Lung (tissue), 12 donors: ENCODE results near the gene MEAK7. TPM values are rescaled to one million over a fixed set of nuclear protein-coding genes. Genes with fewer than 3 reads are reported as not detected.

Experiments used
- ATAC-seq: fragments of 200-7000 bp; cut with Tn5 transposase; one replicate; pipeline ENCODE4 v1.9.1; 2020; ENCODE audit warnings: moderate number of reproducible peaks; ENCODE audit not compliant: insufficient read depth, low FRiP score
- DNase-seq, 3 donors: peaks; one replicate each; pipeline ENCODE4 v3.0.0-alpha.2; 2013 to 2017
- H3K27ac ChIP-seq, 2 donors: one replicate each; pipeline ENCODE4 v1.5.1; 2013; ENCODE audit warnings: mild to moderate bottlenecking in 2 of 2, moderate library complexity in 2 of 2, control low read depth in 1 of 2, inconsistent platforms in 1 of 2, low read depth in 1 of 2, low read length in 1 of 2
- H3K27me3 ChIP-seq, 3 donors: one replicate each; pipeline ENCODE4 v1.5.1; 2013; ENCODE audit warnings: low read length in 2 of 3; ENCODE audit not compliant: control insufficient read depth in 3 of 3, insufficient read depth in 3 of 3
- H3K36me3 ChIP-seq, 4 donors: one replicate each; pipeline ENCODE4 v1.5.1; 2013; ENCODE audit warnings: low read length in 4 of 4, mild to moderate bottlenecking in 1 of 4, moderate library complexity in 1 of 4; ENCODE audit not compliant: control insufficient read depth in 4 of 4, insufficient read depth in 4 of 4
- H3K4me1 ChIP-seq, 5 donors: one replicate each; pipeline ENCODE4 v1.5.1; 2013; ENCODE audit warnings: low read length in 5 of 5, mild to moderate bottlenecking in 2 of 5, moderate library complexity in 1 of 5; ENCODE audit not compliant: control insufficient read depth in 5 of 5, insufficient read depth in 5 of 5
- H3K4me3 ChIP-seq: one replicate; pipeline ENCODE4 v1.5.1; 2013; ENCODE audit warnings: mild to moderate bottlenecking, control low read depth, moderate library complexity
- H3K9ac ChIP-seq, 2 donors: one replicate each; pipeline ENCODE4 v1.5.1; 2013; ENCODE audit warnings: low read length in 2 of 2, control low read depth in 1 of 2; ENCODE audit not compliant: insufficient read depth in 1 of 2
- H3K9me3 ChIP-seq, 4 donors: one replicate each; pipeline ENCODE4 v1.5.1; 2013; ENCODE audit warnings: low read length in 3 of 4, mild to moderate bottlenecking in 1 of 4, moderate library complexity in 1 of 4; ENCODE audit not compliant: control insufficient read depth in 4 of 4, insufficient read depth in 3 of 4
- CTCF ChIP-seq: IDR thresholded peaks from 2 replicates; pipeline ENCODE4 v1.5.1; 2012; ENCODE audit warnings: mild to moderate bottlenecking; ENCODE audit errors: control extremely low read depth, extremely low read depth
- WGBS, 2 donors: extraction: QIAGEN DNeasy Blood & Tissue Kit; methylation state at CpG; one replicate each; pipeline ENCODE4 v1.1.7; 2013; 5-methylcytosine and 5-hydroxymethylcytosine counted together
- polyA plus RNA-seq, 2 donors: library from polyadenylated mRNA; stranded (reverse); fragments of 200-250 nt; gene quantifications; one replicate each; pipeline ENCODE4 v1.2.1, GENCODE V29; 2013
- total RNA-seq, 2 donors: library from RNA; depleted of rRNA in 1 of 2; stranded (reverse); fragments of >200 nt in 1 of 2; gene quantifications; one replicate each; pipeline ENCODE4 v1.2.1, GENCODE V29; 2014 to 2021
- donor health status: control.
- donor health status: control.
- donor health status: Bipolar disorder and iron deficiency.
- donor health status: healthy.
- donor health status: DM: yes; HTN: yes; CAD: no.

The MEAK7 gene
- total and polyA plus RNA-seq, 4 donors: 4.8 to 16.9 (median 11.2) TPM

- DNase-seq: no peak
- no peak overlapping the region for H3K9ac ChIP-seq
- H3K4me1 ChIP-seq: peaks cover 0 to 18% (median 0%) of the 10 kb centered on the region in 5 donors
- H3K27ac ChIP-seq: no peak overlapping the region
- peaks cover 5 to 26% (median 15%) of the 10 kb centered on the region in 4 donors for H3K36me3 ChIP-seq
- no peaks in the 10 kb centered on the region for H3K27me3 ChIP-seq
- TF ChIP-seq CTCF: no peak
- no peaks in the 10 kb centered on the region for H3K9me3 ChIP-seq
- ATAC-seq: no peak
- H3K4me3 ChIP-seq: no peak overlapping the region
- WGBS, 2 donors: 92 to 95% methylated on average over 19 of the region's 19 CpGs
Measured at GRCh38 chr16:84483882-84484565, 20.4 kb downstream of the MEAK7 start.

- Histone ChIP-seq H3K27me3 (no peaks in the 10 kb centered on the region), H3K4me3 (no peak overlapping the region), H3K9me3 (no peaks in the 10 kb centered on the region), H3K4me1 (peaks cover 0 to 18% (median 0%) of the 10 kb centered on the region in 5 donors), H3K27ac (no peak overlapping the region), H3K9ac (no peak overlapping the region), H3K36me3 (peaks cover 5 to 26% (median 15%) of the 10 kb centered on the region in 4 donors)
- WGBS, 2 donors: 94 to 95% methylated on average over 25 of the region's 25 CpGs
- DNase-seq (no peak), ATAC-seq (no peak)
- TF ChIP-seq CTCF: no peak
Measured at GRCh38 chr16:84482951-84483881, 21.2 kb downstream of the MEAK7 start.

DNA sequence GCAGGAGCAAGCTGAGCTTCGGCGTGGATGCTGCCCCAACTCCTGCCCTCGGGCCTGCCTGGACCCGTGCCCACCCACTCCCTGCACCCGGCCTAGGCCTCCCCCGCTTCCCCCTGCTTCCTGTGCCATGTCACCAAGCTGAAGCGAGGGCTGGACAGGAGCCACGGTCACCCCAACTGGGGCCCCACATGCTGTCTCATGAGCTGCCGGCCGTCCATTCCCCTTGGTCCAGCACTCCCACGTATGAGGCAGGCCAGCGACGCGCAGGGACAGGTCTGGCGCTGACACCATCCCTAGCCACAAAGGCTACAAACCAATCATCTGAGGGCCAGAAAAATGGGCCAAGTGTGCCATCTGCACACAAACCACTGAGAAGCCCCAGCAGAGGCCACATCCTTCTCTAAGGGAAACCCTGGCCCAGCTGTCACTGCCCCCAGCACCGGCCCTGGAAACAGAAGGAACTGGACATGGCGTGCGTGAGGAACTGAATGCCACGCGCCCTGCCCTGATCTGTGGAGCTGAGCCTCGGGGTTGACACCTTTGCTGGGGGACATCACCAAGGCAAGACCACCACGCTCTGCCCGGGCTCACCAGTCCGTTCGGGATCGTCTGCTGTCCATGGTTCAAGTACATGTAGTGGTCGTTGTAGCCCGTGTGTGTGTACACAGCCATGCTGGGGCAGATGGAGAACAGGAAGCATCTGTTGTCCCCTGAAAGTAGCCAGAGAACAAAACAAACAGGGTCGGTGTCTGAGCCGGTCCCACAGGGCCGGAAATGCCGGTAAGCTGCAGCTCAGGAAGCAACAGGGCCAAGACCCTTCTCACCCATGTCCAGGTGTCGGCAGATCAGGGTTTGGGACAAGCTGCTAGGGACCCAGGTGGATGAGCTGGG lies 22.2 kb downstream of the MEAK7 start:
- H3K36me3 ChIP-seq: peaks cover 5 to 21% (median 14%) of the 10 kb centered on the region in 4 donors
- 71 to 77% methylated on average over 33 of the region's 33 CpGs for WGBS, 2 donors
- peak; percentile 42 to 74 (median 64) for DNase-seq
- H3K27ac ChIP-seq: no peak overlapping the region
- no peak overlapping the region for H3K4me3 ChIP-seq
- no peaks in the 10 kb centered on the region for H3K9me3 ChIP-seq
- no peak for TF ChIP-seq CTCF
- ATAC-seq: no peak
- H3K27me3 ChIP-seq: no peaks in the 10 kb centered on the region
- no peak overlapping the region for H3K9ac ChIP-seq
- peaks cover 0 to 18% (median 0%) of the 10 kb centered on the region in 5 donors for H3K4me1 ChIP-seq
